Measurements from ENCODE around the gene PIM3.

Gene PIM3

GRCh38 chr22:49947296-49947622, 13.3 kb upstream of the PIM3 start:
- no peak for TF ChIP-seq ZFX (IDR thresholded peaks at IDR 0.05; ENCODE audit: borderline replicate concordance)
- TF ChIP-seq CTCF (IDR thresholded peaks at IDR 0.05) = no peak
- peak overlapping the region; percentile 99 for H3K27ac ChIP-seq

DNA sequence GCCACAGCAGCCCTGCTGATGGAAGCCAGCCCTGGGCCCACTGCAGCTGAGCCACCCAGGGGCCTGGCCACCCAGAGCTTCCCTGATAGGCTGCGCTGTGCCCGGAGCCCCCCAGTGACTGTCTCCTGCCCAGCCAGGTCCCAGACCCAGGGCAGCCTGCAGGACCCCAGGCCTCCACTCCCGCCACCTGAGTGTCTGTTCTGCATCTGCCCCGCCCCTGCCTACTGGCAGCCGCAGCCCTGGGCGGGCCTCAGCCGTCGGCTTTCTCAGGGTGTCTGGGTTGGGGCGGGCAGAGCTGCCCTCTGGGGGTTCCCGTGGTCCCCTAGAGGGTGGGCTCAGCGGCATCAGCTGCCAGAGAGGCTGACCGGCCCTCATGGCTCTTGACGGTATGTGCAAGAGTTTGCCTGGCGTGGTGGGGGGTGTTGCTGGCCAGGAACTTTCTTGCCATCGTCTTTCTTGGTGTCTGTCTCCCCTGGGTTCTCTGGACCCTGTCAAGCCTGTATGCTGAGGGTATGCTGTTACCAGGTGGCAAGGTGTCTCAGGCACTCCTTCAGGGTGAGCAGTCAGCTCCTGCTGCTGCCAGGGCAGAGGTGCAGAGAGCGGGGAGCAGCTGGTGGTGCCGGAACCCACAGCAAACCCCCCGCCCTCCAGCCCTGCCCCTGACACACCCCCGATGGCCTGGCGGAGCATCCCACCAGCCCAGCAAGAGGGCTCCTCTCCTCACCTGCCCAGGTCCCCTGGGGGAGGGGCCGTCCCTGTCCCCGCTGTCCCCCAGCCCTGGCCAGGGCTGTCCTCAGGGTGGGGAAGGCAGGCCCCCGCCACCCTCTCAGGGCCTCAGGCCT, 12.2 kb upstream of the PIM3 start:
- TF ChIP-seq ZFX (IDR thresholded peaks at IDR 0.05; ENCODE audit: borderline replicate concordance) = no peak
- TF ChIP-seq CTCF (IDR thresholded peaks at IDR 0.05) = no peak
- peak overlapping the region; percentile 99 for H3K27ac ChIP-seq

- TF ChIP-seq CTCF (IDR thresholded peaks at IDR 0.05) = no peak
- no peak for TF ChIP-seq ZFX (IDR thresholded peaks at IDR 0.05; ENCODE audit: borderline replicate concordance)
- H3K27ac ChIP-seq = peak overlapping the region; percentile 99
Observed at GRCh38 chr22:49948958-49949913, 11.3 kb upstream of the PIM3 start.

GRCh38 chr22:49949914-49950292, 10.7 kb upstream of the PIM3 start:
- TF ChIP-seq CTCF (IDR thresholded peaks at IDR 0.05) (no peak), ZFX (IDR thresholded peaks at IDR 0.05; ENCODE audit: borderline replicate concordance) (no peak)
- H3K27ac ChIP-seq = peak overlapping the region; percentile 99

GRCh38 chr22:49950396-49950994, 10.1 kb upstream of the PIM3 start:
- H3K27ac ChIP-seq = peak overlapping the region; percentile 99
- no peak for TF ChIP-seq ZFX (IDR thresholded peaks at IDR 0.05; ENCODE audit: borderline replicate concordance)
- TF ChIP-seq CTCF (IDR thresholded peaks at IDR 0.05) = no peak

DNA sequence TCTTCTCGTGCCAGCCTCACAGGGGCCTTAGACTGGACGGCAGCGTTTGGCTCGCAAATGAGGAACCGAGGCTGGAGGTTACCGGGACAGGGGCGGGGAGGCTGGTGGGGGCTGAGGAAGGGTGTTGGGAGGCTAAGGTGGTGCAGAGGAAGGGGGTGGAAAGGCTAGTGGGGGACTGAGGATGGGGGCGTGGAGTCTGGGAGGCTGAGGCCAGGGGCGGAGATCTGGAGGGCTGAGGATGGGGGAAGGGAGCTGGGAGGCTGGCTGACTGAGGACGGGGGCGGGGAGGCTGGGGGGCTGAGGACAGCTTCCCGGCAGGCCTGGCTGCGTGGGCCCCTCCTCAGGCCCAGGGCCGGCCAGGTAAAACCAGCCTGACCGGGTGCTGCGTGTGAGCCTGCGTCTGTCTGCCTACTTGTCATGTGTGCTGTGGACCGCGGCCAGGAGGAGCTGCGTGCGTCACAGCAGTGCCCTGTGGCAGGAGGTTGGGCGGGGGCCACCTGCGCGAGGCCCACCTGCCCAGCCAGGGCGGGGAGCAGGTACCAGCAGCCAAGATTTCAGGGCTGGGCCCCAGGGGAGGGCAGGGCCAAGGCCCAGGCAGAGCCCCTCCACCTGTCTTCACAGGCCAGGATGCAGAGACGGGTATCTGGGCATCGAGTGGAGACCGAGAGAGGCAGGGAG, 9.4 kb upstream of the PIM3 start:
- TF ChIP-seq ZFX (IDR thresholded peaks at IDR 0.05; ENCODE audit: borderline replicate concordance) = no peak
- TF ChIP-seq CTCF (IDR thresholded peaks at IDR 0.05) = no peak

More for the DNA sequence above, 9.4 kb upstream of the PIM3 start:
- peak overlapping the region; percentile 99 for H3K27ac ChIP-seq
